ENCODE data around the gene CXCL1.
A peak's percentile ranks its signal among the peaks of the same experiment; 100 is the strongest.

Gene CXCL1

DNA sequence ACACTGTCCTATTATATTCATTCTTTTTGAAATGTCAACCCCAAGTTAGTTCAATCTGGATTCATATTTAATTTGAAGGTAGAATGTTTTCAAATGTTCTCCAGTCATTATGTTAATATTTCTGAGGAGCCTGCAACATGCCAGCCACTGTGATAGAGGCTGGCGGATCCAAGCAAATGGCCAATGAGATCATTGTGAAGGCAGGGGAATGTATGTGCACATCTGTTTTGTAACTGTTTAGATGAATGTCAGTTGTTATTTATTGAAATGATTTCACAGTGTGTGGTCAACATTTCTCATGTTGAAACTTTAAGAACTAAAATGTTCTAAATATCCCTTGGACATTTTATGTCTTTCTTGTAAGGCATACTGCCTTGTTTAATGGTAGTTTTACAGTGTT lies 1.6 kb downstream of the CXCL1 start:
- H3K27ac ChIP-seq (ENCODE audit: low read length, poor library complexity, severe bottlenecking), result peak overlapping the region; percentile 71
- no peak overlapping the region for H2BK12ac ChIP-seq (ENCODE audit: low read length in 2 of 2)
- no peaks in the 10 kb centered on the region for H3K9me3 ChIP-seq (ENCODE audit: control insufficient read depth, low read length)
- no peak overlapping the region for H2BK15ac ChIP-seq (ENCODE audit: low read depth, poor library complexity, severe bottlenecking)
- WGBS, result 56% methylated on average over 1 of the region's 1 CpG
- no peaks in the 10 kb centered on the region for H3K27me3 ChIP-seq (ENCODE audit: control insufficient read depth in 1 of 2, insufficient read depth in 1 of 2, low read length in 2 of 2)
- no peaks in the 10 kb centered on the region for H3K79me1 ChIP-seq (replicated peaks; ENCODE audit: low read length, poor library complexity, severe bottlenecking)
- no peak overlapping the region for H4K8ac ChIP-seq (ENCODE audit: low read length)
- no peak overlapping the region for H3K4ac ChIP-seq (ENCODE audit: low read depth in 1 of 2, low read length in 2 of 2)
- no peak overlapping the region for H2AFZ ChIP-seq (ENCODE audit: low read depth, low read length)
- H2AK5ac ChIP-seq (ENCODE audit: low read length, severe bottlenecking), result no peak overlapping the region
- H3K36me3 ChIP-seq (ENCODE audit: control insufficient read depth in 1 of 2, insufficient read depth in 2 of 2, low read depth in 1 of 2, low read length in 2 of 2), result no peaks in the 10 kb centered on the region
- H3K18ac ChIP-seq (ENCODE audit: low read depth in 1 of 2, low read length in 2 of 2), result no peak overlapping the region
- H3K4me2 ChIP-seq (ENCODE audit: low read length, poor library complexity, severe bottlenecking), result peak overlapping the region; percentile 74
- no peak overlapping the region for H2BK5ac ChIP-seq (ENCODE audit: low read depth, low read length, poor library complexity, severe bottlenecking)
- peaks cover 5% of the 10 kb centered on the region for H3K4me1 ChIP-seq (ENCODE audit: control insufficient read depth, insufficient read depth, low read depth, low read length)
- peak overlapping the region in 1 of 2 experiments; percentile 80 for H3K4me3 ChIP-seq (ENCODE audit: insufficient read depth in 1 of 2, low read depth in 1 of 2, low read length in 2 of 2)
- H2BK120ac ChIP-seq (ENCODE audit: low read depth, low read length), result no peak overlapping the region
- no peak overlapping the region for H3K14ac ChIP-seq (ENCODE audit: low read length in 2 of 2)
- no peak overlapping the region for H3K9ac ChIP-seq (ENCODE audit: low read length)
- peak; percentile 83 for DNase-seq
- H3K23ac ChIP-seq (ENCODE audit: low read length in 2 of 2), result no peak overlapping the region
- H4K91ac ChIP-seq (ENCODE audit: low read length), result no peak overlapping the region

DNA sequence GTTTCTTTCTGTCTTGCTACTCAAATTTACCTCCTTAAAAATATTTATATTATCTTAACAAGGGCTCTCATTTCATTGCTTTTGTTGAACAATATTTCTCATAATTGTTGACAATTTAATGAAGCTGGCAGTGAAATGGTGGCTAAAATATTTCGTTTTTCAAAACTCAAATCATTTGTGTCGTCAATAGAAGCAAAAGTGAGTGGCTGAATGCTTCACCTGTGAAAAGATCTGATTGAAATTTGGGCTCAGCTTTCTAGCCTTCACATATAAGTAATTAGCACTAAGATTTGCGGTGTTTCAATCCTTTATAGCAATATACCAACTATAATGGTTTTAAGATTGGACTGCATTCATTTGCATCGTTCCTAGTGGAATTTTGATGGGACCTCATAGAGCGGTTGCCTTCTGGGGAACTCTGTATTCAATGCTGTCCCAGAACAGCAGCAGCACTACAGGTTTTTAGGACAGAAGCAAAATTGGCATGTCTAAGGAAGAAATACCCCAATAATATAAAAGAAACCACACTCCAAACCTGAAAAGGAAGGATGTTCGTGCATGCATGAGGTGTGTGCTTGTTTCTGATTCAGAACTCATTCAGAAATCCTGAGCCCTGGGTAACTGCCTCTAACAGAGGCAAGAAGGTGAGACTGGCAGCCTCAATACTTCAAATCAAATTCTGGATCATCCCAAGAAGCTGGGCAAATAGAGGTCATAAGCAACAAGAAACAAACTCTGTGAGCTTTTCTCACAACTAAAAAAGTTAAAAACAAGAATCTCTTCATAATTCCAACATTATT lies 2.5 kb downstream of the CXCL1 start:
- Histone ChIP-seq H2AK5ac (ENCODE audit: low read length, severe bottlenecking) (peak overlapping the region; percentile 28), H2AFZ (ENCODE audit: low read depth, low read length) (no peak overlapping the region), H4K91ac (ENCODE audit: low read length) (no peak overlapping the region), H2BK120ac (ENCODE audit: low read depth, low read length) (no peak overlapping the region), H3K79me1 (replicated peaks; ENCODE audit: low read length, poor library complexity, severe bottlenecking) (no peaks in the 10 kb centered on the region), H4K8ac (ENCODE audit: low read length) (no peak overlapping the region), H3K14ac (ENCODE audit: low read length in 2 of 2) (no peak overlapping the region), H3K27me3 (ENCODE audit: control insufficient read depth in 1 of 2, insufficient read depth in 1 of 2, low read length in 2 of 2) (no peaks in the 10 kb centered on the region), H3K4me1 (ENCODE audit: control insufficient read depth, insufficient read depth, low read depth, low read length) (peaks cover 5% of the 10 kb centered on the region), H2BK15ac (ENCODE audit: low read depth, poor library complexity, severe bottlenecking) (no peak overlapping the region), H3K23ac (ENCODE audit: low read length in 2 of 2) (no peak overlapping the region), H2BK5ac (ENCODE audit: low read depth, low read length, poor library complexity, severe bottlenecking) (no peak overlapping the region), H3K4ac (ENCODE audit: low read depth in 1 of 2, low read length in 2 of 2) (no peak overlapping the region), H3K9ac (ENCODE audit: low read length) (no peak overlapping the region), H3K4me2 (ENCODE audit: low read length, poor library complexity, severe bottlenecking) (peak overlapping the region; percentile 52), H3K27ac (ENCODE audit: low read length, poor library complexity, severe bottlenecking) (peak overlapping the region; percentile 81), H2BK12ac (ENCODE audit: low read length in 2 of 2) (no peak overlapping the region), H3K9me3 (ENCODE audit: control insufficient read depth, low read length) (no peaks in the 10 kb centered on the region), H3K18ac (ENCODE audit: low read depth in 1 of 2, low read length in 2 of 2) (peak overlapping the region in 1 of 2 experiments; percentile 34), H3K36me3 (ENCODE audit: control insufficient read depth in 1 of 2, insufficient read depth in 2 of 2, low read depth in 1 of 2, low read length in 2 of 2) (no peaks in the 10 kb centered on the region), H3K4me3 (ENCODE audit: insufficient read depth in 1 of 2, low read depth in 1 of 2, low read length in 2 of 2) (peak overlapping the region in 1 of 2 experiments; percentile 80)
- peak; percentile 55 for DNase-seq
- WGBS, result 94% methylated on average over 5 of the region's 6 CpGs

GRCh38 chr4:73872316-73873108 lies 3.3 kb downstream of the CXCL1 start:
- whole genome bisulfite sequencing, result no CpG with 5 or more reads among the region's 2 CpGs
- Histone ChIP-seq H3K9me3 (ENCODE audit: control insufficient read depth, low read length) (no peaks in the 10 kb centered on the region), H3K4me1 (ENCODE audit: control insufficient read depth, insufficient read depth, low read depth, low read length) (peaks cover 5% of the 10 kb centered on the region), H2BK5ac (ENCODE audit: low read depth, low read length, poor library complexity, severe bottlenecking) (no peak overlapping the region), H3K9ac (ENCODE audit: low read length) (no peak overlapping the region), H2AFZ (ENCODE audit: low read depth, low read length) (no peak overlapping the region), H4K8ac (ENCODE audit: low read length) (no peak overlapping the region), H2BK15ac (ENCODE audit: low read depth, poor library complexity, severe bottlenecking) (no peak overlapping the region), H3K18ac (ENCODE audit: low read depth in 1 of 2, low read length in 2 of 2) (peak overlapping the region in 1 of 2 experiments; percentile 55), H2AK5ac (ENCODE audit: low read length, severe bottlenecking) (no peak overlapping the region), H3K14ac (ENCODE audit: low read length in 2 of 2) (no peak overlapping the region), H4K91ac (ENCODE audit: low read length) (peak overlapping the region; percentile 2), H3K36me3 (ENCODE audit: control insufficient read depth in 1 of 2, insufficient read depth in 2 of 2, low read depth in 1 of 2, low read length in 2 of 2) (no peaks in the 10 kb centered on the region), H3K4me3 (ENCODE audit: insufficient read depth in 1 of 2, low read depth in 1 of 2, low read length in 2 of 2) (no peak overlapping the region), H3K27ac (ENCODE audit: low read length, poor library complexity, severe bottlenecking) (peak overlapping the region; percentile 65), H3K23ac (ENCODE audit: low read length in 2 of 2) (no peak overlapping the region), H3K27me3 (ENCODE audit: control insufficient read depth in 1 of 2, insufficient read depth in 1 of 2, low read length in 2 of 2) (no peaks in the 10 kb centered on the region), H3K79me1 (replicated peaks; ENCODE audit: low read length, poor library complexity, severe bottlenecking) (no peaks in the 10 kb centered on the region), H2BK12ac (ENCODE audit: low read length in 2 of 2) (peak overlapping the region in 1 of 2 experiments; percentile 86), H2BK120ac (ENCODE audit: low read depth, low read length) (no peak overlapping the region), H3K4ac (ENCODE audit: low read depth in 1 of 2, low read length in 2 of 2) (no peak overlapping the region), H3K4me2 (ENCODE audit: low read length, poor library complexity, severe bottlenecking) (no peak overlapping the region)
- peak; percentile 66 for DNase-seq

GRCh38 chr4:73874386-73874785 lies 5.2 kb downstream of the CXCL1 start:
- H3K79me1 ChIP-seq (replicated peaks; ENCODE audit: low read length, poor library complexity, severe bottlenecking), result no peaks in the 10 kb centered on the region
- H2BK120ac ChIP-seq (ENCODE audit: low read depth, low read length), result no peak overlapping the region
- H3K9ac ChIP-seq (ENCODE audit: low read length), result no peak overlapping the region
- H4K8ac ChIP-seq (ENCODE audit: low read length), result no peak overlapping the region
- no peak overlapping the region for H2BK12ac ChIP-seq (ENCODE audit: low read length in 2 of 2)
- H3K4me3 ChIP-seq (ENCODE audit: insufficient read depth in 1 of 2, low read depth in 1 of 2, low read length in 2 of 2), result no peak overlapping the region
- H3K4me1 ChIP-seq (ENCODE audit: control insufficient read depth, insufficient read depth, low read depth, low read length), result no peaks in the 10 kb centered on the region
- H3K9me3 ChIP-seq (ENCODE audit: control insufficient read depth, low read length), result no peaks in the 10 kb centered on the region
- no peak overlapping the region for H2AFZ ChIP-seq (ENCODE audit: low read depth, low read length)
- no peak overlapping the region for H3K23ac ChIP-seq (ENCODE audit: low read length in 2 of 2)
- no peak overlapping the region for H2BK15ac ChIP-seq (ENCODE audit: low read depth, poor library complexity, severe bottlenecking)
- DNase-seq, result no peak
- no peak overlapping the region for H2BK5ac ChIP-seq (ENCODE audit: low read depth, low read length, poor library complexity, severe bottlenecking)
- H2AK5ac ChIP-seq (ENCODE audit: low read length, severe bottlenecking), result no peak overlapping the region
- H3K36me3 ChIP-seq (ENCODE audit: control insufficient read depth in 1 of 2, insufficient read depth in 2 of 2, low read depth in 1 of 2, low read length in 2 of 2), result no peaks in the 10 kb centered on the region
- H3K27ac ChIP-seq (ENCODE audit: low read length, poor library complexity, severe bottlenecking), result no peak overlapping the region
- no peak overlapping the region for H3K4me2 ChIP-seq (ENCODE audit: low read length, poor library complexity, severe bottlenecking)
- H3K14ac ChIP-seq (ENCODE audit: low read length in 2 of 2), result no peak overlapping the region
- no peak overlapping the region for H3K4ac ChIP-seq (ENCODE audit: low read depth in 1 of 2, low read length in 2 of 2)
- 88% methylated on average over 2 of the region's 2 CpGs for WGBS
- no peak overlapping the region for H3K18ac ChIP-seq (ENCODE audit: low read depth in 1 of 2, low read length in 2 of 2)
- no peaks in the 10 kb centered on the region for H3K27me3 ChIP-seq (ENCODE audit: control insufficient read depth in 1 of 2, insufficient read depth in 1 of 2, low read length in 2 of 2)
- no peak overlapping the region for H4K91ac ChIP-seq (ENCODE audit: low read length)

Data from mesenchymal stem cell (in vitro differentiated cells and primary cell).